ENCODE measurements around the gene ATP6V0D1. TPM values are rescaled to one million over a fixed set of nuclear protein-coding genes. Genes with fewer than 3 reads are reported as not detected.

The ATP6V0D1 gene
- polyA plus RNA-seq, 1 of the 3 experiments (the other 2 are of a cell fraction) = 135 TPM

DNA sequence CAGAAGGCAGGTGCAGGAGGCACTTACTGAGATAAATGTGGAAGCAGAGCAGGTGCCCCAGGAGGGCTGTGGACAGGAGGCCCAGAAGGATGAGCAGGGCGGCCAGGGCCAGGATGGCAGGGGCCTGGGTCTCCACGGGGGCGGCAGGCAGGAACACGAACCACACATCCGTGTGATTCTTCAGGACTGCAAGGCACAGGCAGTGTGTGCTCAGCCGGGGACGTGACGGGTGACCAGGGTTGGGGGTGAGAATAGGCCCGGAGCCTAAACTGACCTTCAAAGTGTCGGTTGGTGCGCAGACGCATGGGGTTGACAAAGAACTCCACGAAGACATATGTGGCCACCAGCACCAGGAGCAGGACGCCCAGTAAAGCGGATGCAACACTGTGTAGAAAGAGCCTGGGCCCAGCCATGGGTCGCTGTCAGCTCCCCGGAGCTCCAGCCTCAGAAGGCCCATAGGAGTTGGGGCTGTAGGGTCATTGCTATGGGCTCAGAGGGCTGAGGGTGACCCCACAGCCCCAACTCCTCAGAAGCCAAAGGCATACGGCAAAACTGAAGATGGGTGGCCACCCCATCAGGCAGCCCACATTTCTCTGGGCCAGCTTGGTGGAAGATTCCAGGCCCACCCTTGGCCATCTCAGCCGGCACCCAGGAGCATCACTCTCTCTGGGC, 82.3 kb downstream of the ATP6V0D1 start:
- H4K20me1 ChIP-seq (ENCODE audit: insufficient read depth) = no peaks in the 10 kb centered on the region
- TF ChIP-seq FOSL2 (IDR thresholded peaks at IDR 0.05; ENCODE audit: borderline replicate concordance, low read depth) (no peak), RCOR1 (IDR thresholded peaks at IDR 0.05; ENCODE audit: low read length) (no peak)
- TF ChIP-seq, protein P1, sequence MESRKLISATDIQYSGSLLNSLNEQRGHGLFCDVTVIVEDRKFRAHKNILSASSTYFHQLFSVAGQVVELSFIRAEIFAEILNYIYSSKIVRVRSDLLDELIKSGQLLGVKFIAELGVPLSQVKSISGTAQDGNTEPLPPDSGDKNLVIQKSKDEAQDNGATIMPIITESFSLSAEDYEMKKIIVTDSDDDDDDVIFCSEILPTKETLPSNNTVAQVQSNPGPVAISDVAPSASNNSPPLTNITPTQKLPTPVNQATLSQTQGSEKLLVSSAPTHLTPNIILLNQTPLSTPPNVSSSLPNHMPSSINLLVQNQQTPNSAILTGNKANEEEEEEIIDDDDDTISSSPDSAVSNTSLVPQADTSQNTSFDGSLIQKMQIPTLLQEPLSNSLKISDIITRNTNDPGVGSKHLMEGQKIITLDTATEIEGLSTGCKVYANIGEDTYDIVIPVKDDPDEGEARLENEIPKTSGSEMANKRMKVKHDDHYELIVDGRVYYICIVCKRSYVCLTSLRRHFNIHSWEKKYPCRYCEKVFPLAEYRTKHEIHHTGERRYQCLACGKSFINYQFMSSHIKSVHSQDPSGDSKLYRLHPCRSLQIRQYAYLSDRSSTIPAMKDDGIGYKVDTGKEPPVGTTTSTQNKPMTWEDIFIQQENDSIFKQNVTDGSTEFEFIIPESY (IDR thresholded peaks at IDR 0.05; ENCODE audit: borderline replicate concordance, low read depth) = no peak
- no peak overlapping the region for H3K9ac ChIP-seq
- no peaks in the 10 kb centered on the region for H3K9me2 ChIP-seq
- no peak overlapping the region for H3K4me3 ChIP-seq (ENCODE audit: low read depth in 2 of 2, low read length in 1 of 2)
- CTCF ChIA-PET = interaction anchor here (1.1 to 1.8 kb wide), 3 partner anchors 9 to 72 kb away, joined by 4 to 6 read pairs (median 5); partner anchors contain the start of genes KCTD19, LRRC36 and ZDHHC1
- DNase-seq = no peak
- H3K79me2 ChIP-seq (ENCODE audit: insufficient read depth) = no peaks in the 10 kb centered on the region
- peaks cover 5 to 43% of the 10 kb centered on the region in 2 experiments; a peak in 2 of 4 replicates for H3K4me1 ChIP-seq (ENCODE audit: control insufficient read depth in 1 of 2, insufficient read depth in 2 of 2, low read depth in 1 of 2, low read length in 1 of 2)
- no peak overlapping the region for H2AFZ ChIP-seq (ENCODE audit: low read depth)
- no peaks in the 10 kb centered on the region for H3K36me3 ChIP-seq (replicated peaks in 1 of 2; ENCODE audit: control insufficient read depth in 1 of 2, insufficient read depth in 2 of 2, low read length in 1 of 2)
- WGBS (ENCODE audit: low lambda C conversion rate) = 98% methylated on average over 15 of the region's 19 CpGs
- H3K27me3 ChIP-seq (ENCODE audit: insufficient read depth) = no peaks in the 10 kb centered on the region
- no peaks in the 10 kb centered on the region for H3K9me3 ChIP-seq
- POLR2A ChIA-PET = no interaction called here
- peaks cover 5% of the 10 kb centered on the region for H3F3A ChIP-seq (replicated peaks; ENCODE audit: insufficient read depth)
- no peak overlapping the region for H3K27ac ChIP-seq (ENCODE audit: low read depth in 2 of 2, low read length in 1 of 2)
- no peak overlapping the region for H3K4me2 ChIP-seq

DNA sequence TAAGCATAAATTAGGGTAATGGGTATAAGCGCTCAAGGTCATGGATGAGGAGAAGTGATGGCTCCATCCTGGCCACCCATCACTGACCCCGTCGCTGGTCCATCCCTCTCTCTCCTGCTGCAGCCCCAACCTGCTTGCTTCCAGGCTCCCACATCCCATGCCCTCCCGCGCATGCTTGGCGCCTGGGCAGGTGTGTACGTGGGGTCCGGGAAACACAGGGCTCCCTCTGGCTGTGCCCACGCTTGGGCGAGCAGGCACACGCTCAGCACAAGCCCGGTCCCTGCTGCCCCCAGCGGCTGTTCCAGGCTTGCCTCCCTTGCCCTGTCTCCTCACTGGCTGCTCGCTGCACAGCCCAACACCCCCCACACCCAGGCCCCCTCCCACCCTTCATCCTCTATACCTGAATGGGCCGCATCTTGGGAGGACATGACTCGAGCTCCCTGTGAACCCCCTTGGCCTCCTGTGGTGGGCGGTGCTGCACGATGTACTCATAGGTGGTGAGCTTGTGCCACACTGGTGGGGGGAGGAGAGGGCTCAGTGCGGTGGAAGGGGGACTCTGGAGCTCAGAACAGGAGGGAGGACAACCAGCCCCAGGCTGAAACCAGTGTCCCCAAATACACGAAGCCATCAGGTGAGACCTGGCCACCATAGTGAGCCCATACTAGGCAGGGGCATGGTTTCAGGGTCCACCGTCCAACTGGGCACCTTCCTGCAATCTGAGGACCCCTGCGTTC, 83.0 kb downstream of the ATP6V0D1 start:
- Histone ChIP-seq H3K79me2 (ENCODE audit: insufficient read depth) (no peaks in the 10 kb centered on the region), H3K9me2 (no peaks in the 10 kb centered on the region), H3K4me2 (no peak overlapping the region), H3F3A (replicated peaks; ENCODE audit: insufficient read depth) (peaks cover 5% of the 10 kb centered on the region), H2AFZ (ENCODE audit: low read depth) (no peak overlapping the region), H3K27ac (ENCODE audit: low read depth in 2 of 2, low read length in 1 of 2) (no peak overlapping the region), H3K36me3 (replicated peaks in 1 of 2; ENCODE audit: control insufficient read depth in 1 of 2, insufficient read depth in 2 of 2, low read length in 1 of 2) (no peaks in the 10 kb centered on the region), H4K20me1 (ENCODE audit: insufficient read depth) (no peaks in the 10 kb centered on the region), H3K4me1 (ENCODE audit: control insufficient read depth in 1 of 2, insufficient read depth in 2 of 2, low read depth in 1 of 2, low read length in 1 of 2) (peaks cover 7 to 48% of the 10 kb centered on the region in 2 experiments; a peak in 2 of 4 replicates), H3K27me3 (ENCODE audit: insufficient read depth) (no peaks in the 10 kb centered on the region), H3K9me3 (no peaks in the 10 kb centered on the region), H3K9ac (no peak overlapping the region), H3K4me3 (ENCODE audit: low read depth in 2 of 2, low read length in 1 of 2) (no peak overlapping the region)
- 95% methylated on average over 17 of the region's 22 CpGs for WGBS (ENCODE audit: low lambda C conversion rate)
- TF ChIP-seq, protein P2, sequence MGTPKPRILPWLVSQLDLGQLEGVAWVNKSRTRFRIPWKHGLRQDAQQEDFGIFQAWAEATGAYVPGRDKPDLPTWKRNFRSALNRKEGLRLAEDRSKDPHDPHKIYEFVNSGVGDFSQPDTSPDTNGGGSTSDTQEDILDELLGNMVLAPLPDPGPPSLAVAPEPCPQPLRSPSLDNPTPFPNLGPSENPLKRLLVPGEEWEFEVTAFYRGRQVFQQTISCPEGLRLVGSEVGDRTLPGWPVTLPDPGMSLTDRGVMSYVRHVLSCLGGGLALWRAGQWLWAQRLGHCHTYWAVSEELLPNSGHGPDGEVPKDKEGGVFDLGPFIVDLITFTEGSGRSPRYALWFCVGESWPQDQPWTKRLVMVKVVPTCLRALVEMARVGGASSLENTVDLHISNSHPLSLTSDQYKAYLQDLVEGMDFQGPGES (IDR thresholded peaks at IDR 0.05; ENCODE audit: low read depth, low read length) = no peak
- TF ChIP-seq, protein P3, sequence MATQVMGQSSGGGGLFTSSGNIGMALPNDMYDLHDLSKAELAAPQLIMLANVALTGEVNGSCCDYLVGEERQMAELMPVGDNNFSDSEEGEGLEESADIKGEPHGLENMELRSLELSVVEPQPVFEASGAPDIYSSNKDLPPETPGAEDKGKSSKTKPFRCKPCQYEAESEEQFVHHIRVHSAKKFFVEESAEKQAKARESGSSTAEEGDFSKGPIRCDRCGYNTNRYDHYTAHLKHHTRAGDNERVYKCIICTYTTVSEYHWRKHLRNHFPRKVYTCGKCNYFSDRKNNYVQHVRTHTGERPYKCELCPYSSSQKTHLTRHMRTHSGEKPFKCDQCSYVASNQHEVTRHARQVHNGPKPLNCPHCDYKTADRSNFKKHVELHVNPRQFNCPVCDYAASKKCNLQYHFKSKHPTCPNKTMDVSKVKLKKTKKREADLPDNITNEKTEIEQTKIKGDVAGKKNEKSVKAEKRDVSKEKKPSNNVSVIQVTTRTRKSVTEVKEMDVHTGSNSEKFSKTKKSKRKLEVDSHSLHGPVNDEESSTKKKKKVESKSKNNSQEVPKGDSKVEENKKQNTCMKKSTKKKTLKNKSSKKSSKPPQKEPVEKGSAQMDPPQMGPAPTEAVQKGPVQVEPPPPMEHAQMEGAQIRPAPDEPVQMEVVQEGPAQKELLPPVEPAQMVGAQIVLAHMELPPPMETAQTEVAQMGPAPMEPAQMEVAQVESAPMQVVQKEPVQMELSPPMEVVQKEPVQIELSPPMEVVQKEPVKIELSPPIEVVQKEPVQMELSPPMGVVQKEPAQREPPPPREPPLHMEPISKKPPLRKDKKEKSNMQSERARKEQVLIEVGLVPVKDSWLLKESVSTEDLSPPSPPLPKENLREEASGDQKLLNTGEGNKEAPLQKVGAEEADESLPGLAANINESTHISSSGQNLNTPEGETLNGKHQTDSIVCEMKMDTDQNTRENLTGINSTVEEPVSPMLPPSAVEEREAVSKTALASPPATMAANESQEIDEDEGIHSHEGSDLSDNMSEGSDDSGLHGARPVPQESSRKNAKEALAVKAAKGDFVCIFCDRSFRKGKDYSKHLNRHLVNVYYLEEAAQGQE (IDR thresholded peaks at IDR 0.05; ENCODE audit: low read depth, low read length) = no peak
- TF ChIP-seq TCF12 (IDR thresholded peaks at IDR 0.05) = no peak
- no peak for TF ChIP-seq POLR2AphosphoS5 (IDR thresholded peaks at IDR 0.05; ENCODE audit: low read depth, low read length)
- TF ChIP-seq JUND (IDR thresholded peaks at IDR 0.05) = no peak
- TF ChIP-seq YY1 (IDR thresholded peaks at IDR 0.05; ENCODE audit: low read depth) = no peak
- TF ChIP-seq EP300 (IDR thresholded peaks at IDR 0.05; ENCODE audit: borderline replicate concordance in 1 of 2, low read depth in 1 of 2, low read length in 1 of 2) = no peak
- TF ChIP-seq, protein P4, sequence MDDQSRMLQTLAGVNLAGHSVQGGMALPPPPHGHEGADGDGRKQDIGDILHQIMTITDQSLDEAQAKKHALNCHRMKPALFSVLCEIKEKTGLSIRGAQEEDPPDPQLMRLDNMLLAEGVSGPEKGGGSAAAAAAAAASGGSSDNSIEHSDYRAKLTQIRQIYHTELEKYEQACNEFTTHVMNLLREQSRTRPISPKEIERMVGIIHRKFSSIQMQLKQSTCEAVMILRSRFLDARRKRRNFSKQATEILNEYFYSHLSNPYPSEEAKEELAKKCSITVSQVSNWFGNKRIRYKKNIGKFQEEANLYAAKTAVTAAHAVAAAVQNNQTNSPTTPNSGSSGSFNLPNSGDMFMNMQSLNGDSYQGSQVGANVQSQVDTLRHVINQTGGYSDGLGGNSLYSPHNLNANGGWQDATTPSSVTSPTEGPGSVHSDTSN (IDR thresholded peaks at IDR 0.05) = no peak
- TF ChIP-seq, protein P5, sequence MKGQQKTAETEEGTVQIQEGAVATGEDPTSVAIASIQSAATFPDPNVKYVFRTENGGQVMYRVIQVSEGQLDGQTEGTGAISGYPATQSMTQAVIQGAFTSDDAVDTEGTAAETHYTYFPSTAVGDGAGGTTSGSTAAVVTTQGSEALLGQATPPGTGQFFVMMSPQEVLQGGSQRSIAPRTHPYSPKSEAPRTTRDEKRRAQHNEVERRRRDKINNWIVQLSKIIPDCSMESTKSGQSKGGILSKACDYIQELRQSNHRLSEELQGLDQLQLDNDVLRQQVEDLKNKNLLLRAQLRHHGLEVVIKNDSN (IDR thresholded peaks at IDR 0.05; ENCODE audit: borderline replicate concordance, low read depth) = no peak
- CTCF ChIA-PET = interaction anchor here (1.1 to 1.8 kb wide), 3 partner anchors 9 to 30 kb away, joined by 3 to 6 read pairs (median 5); partner anchors contain the start of gene ZDHHC1
- POLR2A ChIA-PET = no interaction called here
- DNase-seq = no peak

All from SK-N-SH (cell line).